Activated naive CD8-positive, alpha-beta T cell treated with anti-CD3 and anti-CD28 coated beads for 36 hours (primary cell): Measurements from ENCODE around the gene NFATC2. TPM values are rescaled to one million over a fixed set of nuclear protein-coding genes. Genes with fewer than 3 reads are reported as not detected.

Experiments
- DNase-seq: peaks from one replicate; pipeline ENCODE4 v3.0.0; 2021
- H3K27ac Mint-ChIP-seq: one replicate; pipeline ENCODE4 v1.8.0; 2022; ENCODE audit warnings: mild to moderate bottlenecking, moderate library complexity, mixed read lengths
- H3K27me3 Mint-ChIP-seq: one replicate; pipeline ENCODE4 v1.8.0; 2022; ENCODE audit warnings: mild to moderate bottlenecking, mixed read lengths
- H3K36me3 Mint-ChIP-seq: one replicate; pipeline ENCODE4 v1.8.0; 2021; ENCODE audit warnings: mild to moderate bottlenecking, mixed read lengths
- H3K4me1 Mint-ChIP-seq: one replicate; pipeline ENCODE4 v1.8.0; 2021; ENCODE audit warnings: mixed read lengths
- H3K4me3 Mint-ChIP-seq: one replicate; pipeline ENCODE4 v1.8.0; 2022; ENCODE audit warnings: mild to moderate bottlenecking, moderate library complexity, mixed read lengths
- H3K9me3 Mint-ChIP-seq: one replicate; pipeline ENCODE4 v1.8.0; 2022; ENCODE audit warnings: mixed read lengths
- total RNA-seq, 2 experiments: library from RNA; stranded (reverse); gene quantifications; one replicate each; pipeline ENCODE4 v1.2.3, GENCODE V29; 2021

NFATC2 gene
- total RNA-seq, 2 experiments from 2014 or later, result 31.0 to 31.7 TPM

DNA sequence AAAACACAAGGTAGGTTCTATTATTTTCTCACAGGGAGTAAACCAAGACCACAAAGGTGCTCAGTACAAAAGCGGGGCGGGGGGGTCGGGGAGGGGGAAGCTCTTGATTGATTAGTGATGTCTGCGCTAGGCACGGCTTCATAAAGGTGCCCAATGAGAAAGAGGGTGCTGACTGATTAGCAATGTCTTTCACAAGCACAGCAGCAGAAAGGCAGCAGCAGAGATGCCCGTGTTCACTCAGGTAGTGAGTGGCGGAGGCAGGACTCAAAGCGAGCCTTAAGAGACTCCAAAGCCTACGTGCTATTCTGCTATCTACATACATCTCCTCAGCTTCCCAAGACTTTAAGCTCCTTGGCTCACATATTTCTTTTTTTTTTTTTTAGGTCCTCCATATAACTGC is 20.3 kb downstream of the NFATC2 start:
- no peaks in the 10 kb centered on the region for H3K27me3 Mint-ChIP-seq
- peaks cover 55% of the 10 kb centered on the region for H3K4me1 Mint-ChIP-seq
- H3K27ac Mint-ChIP-seq, result no peak overlapping the region
- H3K4me3 Mint-ChIP-seq, result no peak overlapping the region
- no peaks in the 10 kb centered on the region for H3K9me3 Mint-ChIP-seq
- no peak for DNase-seq
- peaks cover 50% of the 10 kb centered on the region for H3K36me3 Mint-ChIP-seq

DNA sequence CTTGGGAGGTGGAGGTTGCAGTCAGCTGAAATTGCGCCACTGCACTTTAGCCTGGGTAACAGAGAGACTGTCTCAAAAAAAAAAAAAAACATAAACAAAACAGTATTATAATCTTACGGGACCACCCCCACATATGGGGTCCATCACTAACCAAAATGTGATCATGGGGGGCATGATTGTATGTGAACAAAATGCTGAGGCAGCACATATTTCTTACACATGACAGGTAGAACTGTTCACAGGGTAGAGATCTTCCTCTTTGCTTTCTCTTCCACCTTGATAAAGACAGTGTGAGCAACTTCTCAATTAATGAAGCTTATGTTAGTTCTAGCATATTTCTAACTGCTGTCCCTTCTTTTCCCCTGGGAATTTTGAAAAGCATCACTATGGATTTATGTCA is 24.7 kb downstream of the NFATC2 start:
- DNase-seq, result no peak
- Mint-ChIP-seq H3K27ac (no peak overlapping the region), H3K27me3 (no peaks in the 10 kb centered on the region), H3K4me3 (no peak overlapping the region), H3K36me3 (peaks cover 73% of the 10 kb centered on the region), H3K9me3 (no peaks in the 10 kb centered on the region), H3K4me1 (peaks cover 54% of the 10 kb centered on the region)

DNA sequence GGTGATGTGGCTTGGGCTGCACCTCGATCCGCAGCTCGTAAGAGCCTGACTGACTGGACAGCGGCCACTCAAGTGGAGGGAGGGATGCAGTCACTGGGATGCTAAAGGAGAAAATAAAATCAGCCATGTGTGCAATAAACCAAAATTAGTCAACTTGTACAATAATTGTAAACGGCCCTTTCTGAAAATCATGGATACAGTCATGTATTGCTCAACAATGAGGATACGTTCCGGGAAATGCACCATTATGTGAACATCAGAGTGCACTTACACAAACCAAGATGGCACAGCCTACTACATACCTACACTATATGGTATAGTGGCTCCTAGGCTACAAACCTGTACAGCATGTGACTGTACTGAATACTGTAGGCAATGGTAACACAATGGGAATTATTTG is 25.7 kb downstream of the NFATC2 start:
- Mint-ChIP-seq H3K27ac (no peak overlapping the region), H3K4me1 (peaks cover 56% of the 10 kb centered on the region), H3K36me3 (peaks cover 72% of the 10 kb centered on the region), H3K27me3 (no peaks in the 10 kb centered on the region), H3K4me3 (no peak overlapping the region), H3K9me3 (no peaks in the 10 kb centered on the region)
- no peak for DNase-seq

DNA sequence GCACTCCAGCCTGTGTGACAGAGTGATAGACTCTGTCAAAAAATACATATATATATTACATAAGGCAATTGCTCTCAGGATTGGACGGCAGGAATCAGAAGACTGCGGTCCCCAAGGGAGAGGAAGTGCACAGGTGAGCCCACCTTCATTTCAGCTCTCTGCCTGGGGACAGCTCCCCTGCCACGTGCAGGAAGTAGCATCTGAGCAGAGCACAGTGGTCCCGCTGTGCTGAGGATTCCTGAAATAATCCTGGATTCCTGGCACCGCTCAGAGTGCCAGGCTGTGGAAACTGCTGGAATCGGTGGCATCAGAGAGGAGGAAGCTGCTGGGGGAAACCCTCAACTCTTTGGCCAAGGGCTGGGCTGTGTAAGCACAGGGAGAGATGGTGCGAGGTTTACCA is 27.7 kb downstream of the NFATC2 start:
- H3K36me3 Mint-ChIP-seq, result peaks cover 74% of the 10 kb centered on the region
- H3K27me3 Mint-ChIP-seq, result no peaks in the 10 kb centered on the region
- no peaks in the 10 kb centered on the region for H3K9me3 Mint-ChIP-seq
- DNase-seq, result no peak
- H3K4me3 Mint-ChIP-seq, result no peak overlapping the region
- H3K27ac Mint-ChIP-seq, result no peak overlapping the region
- peaks cover 61% of the 10 kb centered on the region for H3K4me1 Mint-ChIP-seq

DNA sequence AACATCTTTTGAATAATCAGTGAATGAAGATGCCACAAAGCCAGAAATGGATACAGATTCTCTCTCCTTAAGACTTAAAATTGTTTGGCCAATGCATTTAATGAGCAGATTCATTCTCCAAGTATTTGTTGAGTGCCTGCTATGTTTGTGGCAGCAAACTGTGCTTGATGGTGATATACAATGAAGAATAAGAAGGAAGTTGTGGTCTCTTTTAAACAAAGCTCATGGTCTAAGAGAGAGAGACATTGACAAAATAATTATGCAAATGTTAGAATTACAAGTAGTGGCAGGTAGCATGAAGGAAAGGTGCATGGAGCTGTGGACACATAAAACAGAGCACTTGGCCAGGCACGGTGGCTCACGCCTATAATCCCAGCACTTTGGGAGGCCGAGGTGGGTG is 28.3 kb downstream of the NFATC2 start:
- H3K27me3 Mint-ChIP-seq, result no peaks in the 10 kb centered on the region

DNA sequence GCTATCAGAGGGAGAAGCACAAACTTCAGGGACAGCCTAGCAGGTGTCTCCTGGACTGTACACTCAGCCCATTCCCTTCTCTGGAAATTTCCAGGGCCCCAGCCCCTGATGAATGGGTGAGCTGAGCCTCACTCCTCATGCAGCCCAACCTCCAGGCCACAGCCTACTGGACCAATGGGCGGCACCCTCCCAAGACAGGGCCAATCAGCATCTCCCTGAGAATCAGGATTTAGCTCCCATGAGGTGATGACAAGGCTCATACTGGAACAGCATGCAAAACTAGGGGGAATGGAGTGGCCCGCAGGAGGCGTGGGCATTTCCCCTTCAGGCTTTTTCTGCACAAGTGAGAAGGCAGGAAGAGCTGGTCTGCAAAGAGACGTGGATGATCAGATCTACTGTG is 29.0 kb downstream of the NFATC2 start:
- Mint-ChIP-seq H3K4me3 (no peak overlapping the region), H3K4me1 (peaks cover 63% of the 10 kb centered on the region), H3K36me3 (peaks cover 73% of the 10 kb centered on the region), H3K27ac (peak overlapping the region; percentile 80), H3K9me3 (no peaks in the 10 kb centered on the region), H3K27me3 (no peaks in the 10 kb centered on the region)
- DNase-seq, result no peak

More for the DNA sequence above, 28.3 kb downstream of the NFATC2 start:
- DNase-seq, result no peak
- H3K4me3 Mint-ChIP-seq, result no peak overlapping the region
- H3K27ac Mint-ChIP-seq, result no peak overlapping the region
- H3K36me3 Mint-ChIP-seq, result peaks cover 74% of the 10 kb centered on the region
- peaks cover 64% of the 10 kb centered on the region for H3K4me1 Mint-ChIP-seq
- H3K9me3 Mint-ChIP-seq, result no peaks in the 10 kb centered on the region

DNA sequence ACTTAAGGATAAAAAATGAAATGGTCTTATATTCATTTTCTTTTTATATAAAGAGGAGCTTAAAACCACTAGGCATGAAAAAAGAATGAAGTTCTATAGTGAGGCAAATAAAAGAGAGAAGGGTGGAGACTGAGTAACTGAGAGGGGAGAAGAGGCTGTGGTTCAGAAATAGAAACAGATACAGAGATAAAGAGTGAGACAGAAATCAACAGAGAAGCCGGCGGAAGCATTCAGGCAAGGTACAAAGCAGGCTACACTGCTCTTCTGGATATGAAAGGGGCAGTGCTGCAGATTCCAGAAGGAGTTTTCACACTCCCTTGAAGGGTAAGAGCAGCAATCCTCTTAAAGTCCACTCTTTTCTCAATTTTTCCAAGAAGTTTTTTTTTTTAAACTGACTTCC is 29.9 kb downstream of the NFATC2 start:
- Mint-ChIP-seq H3K4me1 (peaks cover 57% of the 10 kb centered on the region), H3K4me3 (no peak overlapping the region)
- no peak for DNase-seq

DNA sequence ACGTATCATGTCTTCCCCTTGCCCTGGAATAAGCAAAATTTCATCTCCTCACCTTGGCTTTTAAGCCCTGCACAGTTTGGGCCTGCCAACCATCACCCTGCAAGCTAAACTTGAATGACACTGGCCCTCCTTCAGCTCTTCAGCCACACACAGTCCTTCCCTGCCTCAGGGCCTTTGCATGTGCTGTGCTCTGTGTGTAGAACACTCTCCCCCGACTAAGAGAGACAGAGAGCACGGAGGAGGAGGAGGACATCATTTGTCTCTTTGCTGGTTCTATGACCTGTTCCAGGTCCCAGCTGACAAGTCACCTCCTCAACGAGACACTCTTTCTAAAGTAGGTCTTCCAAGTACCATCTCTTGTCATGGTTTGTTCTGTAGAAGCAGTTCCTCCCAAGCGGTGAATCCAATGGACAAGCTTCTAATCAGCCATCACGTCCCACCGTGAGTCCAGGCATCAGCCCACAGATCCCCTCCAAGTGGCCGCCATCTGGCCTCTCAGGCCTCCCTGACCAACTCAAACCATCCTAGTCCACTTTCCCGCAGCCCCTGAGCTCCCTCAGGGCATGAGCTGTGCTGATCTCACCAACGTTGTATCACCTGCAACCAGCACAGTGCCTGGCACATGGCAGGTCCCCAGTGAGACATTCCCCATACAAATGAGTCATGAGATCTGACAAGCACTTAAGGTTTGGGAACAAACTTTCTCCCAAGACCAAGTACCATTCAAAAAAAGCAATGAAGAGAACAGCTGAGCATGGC is 30.5 kb downstream of the NFATC2 start:
- Mint-ChIP-seq H3K27ac (peak overlapping the region; percentile 67), H3K36me3 (peaks cover 60% of the 10 kb centered on the region), H3K4me1 (peaks cover 59% of the 10 kb centered on the region), H3K9me3 (no peaks in the 10 kb centered on the region), H3K27me3 (no peaks in the 10 kb centered on the region), H3K4me3 (no peak overlapping the region)
- no peak for DNase-seq

More for the DNA sequence above, 29.9 kb downstream of the NFATC2 start:
- Mint-ChIP-seq H3K9me3 (no peaks in the 10 kb centered on the region), H3K27ac (peak overlapping the region; percentile 67), H3K27me3 (no peaks in the 10 kb centered on the region), H3K36me3 (peaks cover 65% of the 10 kb centered on the region)

DNA sequence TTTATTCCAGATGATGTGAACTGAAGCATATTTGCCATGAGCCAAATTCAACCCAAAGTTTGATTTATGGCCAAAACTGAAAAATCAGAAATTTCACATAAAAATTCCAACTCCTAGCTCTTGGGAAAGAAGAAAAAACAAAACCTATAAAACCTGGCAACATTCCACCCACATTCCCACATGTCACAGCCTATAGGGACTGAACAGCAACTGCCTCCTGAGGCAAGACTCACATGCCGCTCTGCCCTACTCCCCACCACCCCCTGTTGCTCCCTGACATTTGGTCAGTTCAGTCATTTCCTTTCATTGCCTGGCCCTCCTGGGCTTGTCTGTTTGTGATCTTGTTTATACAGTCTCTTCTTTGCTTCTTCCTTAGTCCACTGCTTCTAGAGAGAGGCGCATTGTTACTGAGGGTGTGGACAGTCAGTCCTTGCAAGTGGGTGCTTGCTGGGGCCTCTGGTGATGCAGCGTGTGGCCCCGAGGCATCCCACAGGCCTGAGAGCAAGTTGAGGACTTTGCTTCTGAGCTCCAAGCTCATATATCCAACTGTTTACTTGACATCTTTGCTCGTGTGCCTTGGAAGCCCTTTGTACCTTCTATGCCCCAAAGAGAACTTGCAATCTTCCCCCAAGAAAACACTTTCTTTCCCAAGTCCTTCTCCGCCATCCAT is 31.4 kb downstream of the NFATC2 start:
- H3K36me3 Mint-ChIP-seq, result peaks cover 52% of the 10 kb centered on the region
- H3K4me3 Mint-ChIP-seq, result no peak overlapping the region
- H3K9me3 Mint-ChIP-seq, result no peaks in the 10 kb centered on the region
- no peaks in the 10 kb centered on the region for H3K27me3 Mint-ChIP-seq
- DNase-seq, result no peak
- peaks cover 53% of the 10 kb centered on the region for H3K4me1 Mint-ChIP-seq
- peak overlapping the region; percentile 2 for H3K27ac Mint-ChIP-seq

DNA sequence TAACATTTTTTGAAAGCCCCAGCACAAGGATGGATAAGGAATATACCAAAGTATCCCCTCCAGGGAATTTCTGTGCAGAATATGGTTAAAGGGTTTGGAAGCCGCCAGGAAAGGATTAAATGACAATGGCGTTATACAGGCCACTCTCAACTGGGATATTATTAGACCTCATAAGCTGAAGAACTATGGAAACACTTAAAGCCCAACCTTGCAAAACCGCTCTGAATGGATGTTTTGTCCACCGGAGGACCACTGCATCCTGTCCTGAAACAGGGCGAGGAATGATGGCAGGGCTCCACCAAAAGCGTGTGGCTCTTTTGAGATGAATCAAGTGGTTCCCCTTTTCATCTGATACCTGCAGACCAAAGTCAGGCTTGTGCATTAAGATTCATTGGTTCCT is 32.4 kb downstream of the NFATC2 start:
- H3K36me3 Mint-ChIP-seq, result peaks cover 50% of the 10 kb centered on the region
- peaks cover 53% of the 10 kb centered on the region for H3K4me1 Mint-ChIP-seq
- no peaks in the 10 kb centered on the region for H3K9me3 Mint-ChIP-seq
- no peak overlapping the region for H3K27ac Mint-ChIP-seq
- H3K4me3 Mint-ChIP-seq, result no peak overlapping the region
- DNase-seq, result no peak
- no peaks in the 10 kb centered on the region for H3K27me3 Mint-ChIP-seq

DNA sequence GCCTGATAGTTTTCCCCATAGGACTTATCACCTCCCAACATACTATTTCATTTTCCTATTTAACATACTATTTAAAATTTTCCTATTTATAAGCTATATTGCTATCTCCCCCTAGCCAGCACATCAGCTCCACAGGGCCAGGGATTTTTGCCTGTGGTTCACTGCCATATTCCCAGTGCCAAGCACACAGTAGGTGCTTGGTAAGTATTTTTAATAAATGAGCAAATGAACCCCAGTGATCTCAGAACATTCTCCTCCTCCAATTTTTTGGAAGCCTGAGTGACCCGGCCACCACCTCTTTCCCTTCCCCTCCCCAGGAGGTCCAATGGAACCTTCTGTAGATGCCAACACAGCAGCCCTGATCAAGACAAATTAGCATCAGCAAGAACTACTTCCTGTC is 33.3 kb downstream of the NFATC2 start:
- H3K9me3 Mint-ChIP-seq, result no peaks in the 10 kb centered on the region
- H3K27me3 Mint-ChIP-seq, result no peaks in the 10 kb centered on the region
- peaks cover 50% of the 10 kb centered on the region for H3K4me1 Mint-ChIP-seq
- H3K4me3 Mint-ChIP-seq, result no peak overlapping the region
- H3K36me3 Mint-ChIP-seq, result peaks cover 50% of the 10 kb centered on the region
- DNase-seq, result no peak
- peak overlapping the region; percentile 30 for H3K27ac Mint-ChIP-seq

DNA sequence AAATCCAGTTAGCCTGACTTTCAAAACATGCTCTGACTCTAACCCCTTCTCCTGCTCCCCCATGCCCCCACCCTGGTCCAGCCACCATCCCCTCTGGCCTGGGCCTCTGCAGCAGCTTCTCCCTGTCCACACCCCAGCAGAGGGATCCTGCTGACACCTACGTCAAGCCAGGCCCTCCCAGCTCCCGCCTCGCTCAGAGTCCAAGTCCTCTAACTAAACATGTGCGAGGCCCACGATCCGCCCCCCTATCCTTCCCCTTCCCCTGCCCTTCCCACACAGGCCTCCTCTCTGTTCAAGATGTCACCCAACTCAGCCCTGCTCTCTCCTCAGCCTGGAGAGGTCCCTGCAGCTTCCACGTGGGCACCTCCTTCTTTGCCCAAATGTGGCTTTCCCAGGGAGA is 33.7 kb downstream of the NFATC2 start:
- Mint-ChIP-seq H3K9me3 (no peaks in the 10 kb centered on the region), H3K27me3 (no peaks in the 10 kb centered on the region), H3K36me3 (peaks cover 48% of the 10 kb centered on the region), H3K4me3 (no peak overlapping the region), H3K4me1 (peaks cover 46% of the 10 kb centered on the region), H3K27ac (peak overlapping the region; percentile 29)
- DNase-seq, result no peak

DNA sequence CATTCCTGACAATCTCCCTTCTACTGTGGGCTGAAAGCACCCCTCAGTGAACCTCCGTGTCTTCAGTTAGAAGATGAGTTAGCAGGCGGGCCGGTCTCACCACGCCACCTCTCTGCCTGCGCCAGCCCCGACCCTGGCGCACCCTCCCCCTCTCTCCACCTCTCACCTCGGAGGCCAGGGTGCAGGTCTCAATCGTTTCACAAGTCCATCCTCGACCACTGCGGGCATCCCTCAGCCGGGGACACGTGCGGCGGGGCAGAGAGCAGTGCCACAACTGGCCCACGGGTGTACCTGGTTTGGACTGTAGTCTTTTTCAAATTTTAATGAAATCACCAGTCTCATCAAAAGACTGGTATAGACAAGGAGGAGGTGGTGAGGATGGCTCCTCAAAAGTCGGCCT is 34.4 kb downstream of the NFATC2 start:
- Mint-ChIP-seq H3K9me3 (no peaks in the 10 kb centered on the region), H3K27me3 (no peaks in the 10 kb centered on the region), H3K4me3 (no peak overlapping the region), H3K36me3 (peaks cover 44% of the 10 kb centered on the region), H3K4me1 (peaks cover 41% of the 10 kb centered on the region), H3K27ac (no peak overlapping the region)
- no peak for DNase-seq

DNA sequence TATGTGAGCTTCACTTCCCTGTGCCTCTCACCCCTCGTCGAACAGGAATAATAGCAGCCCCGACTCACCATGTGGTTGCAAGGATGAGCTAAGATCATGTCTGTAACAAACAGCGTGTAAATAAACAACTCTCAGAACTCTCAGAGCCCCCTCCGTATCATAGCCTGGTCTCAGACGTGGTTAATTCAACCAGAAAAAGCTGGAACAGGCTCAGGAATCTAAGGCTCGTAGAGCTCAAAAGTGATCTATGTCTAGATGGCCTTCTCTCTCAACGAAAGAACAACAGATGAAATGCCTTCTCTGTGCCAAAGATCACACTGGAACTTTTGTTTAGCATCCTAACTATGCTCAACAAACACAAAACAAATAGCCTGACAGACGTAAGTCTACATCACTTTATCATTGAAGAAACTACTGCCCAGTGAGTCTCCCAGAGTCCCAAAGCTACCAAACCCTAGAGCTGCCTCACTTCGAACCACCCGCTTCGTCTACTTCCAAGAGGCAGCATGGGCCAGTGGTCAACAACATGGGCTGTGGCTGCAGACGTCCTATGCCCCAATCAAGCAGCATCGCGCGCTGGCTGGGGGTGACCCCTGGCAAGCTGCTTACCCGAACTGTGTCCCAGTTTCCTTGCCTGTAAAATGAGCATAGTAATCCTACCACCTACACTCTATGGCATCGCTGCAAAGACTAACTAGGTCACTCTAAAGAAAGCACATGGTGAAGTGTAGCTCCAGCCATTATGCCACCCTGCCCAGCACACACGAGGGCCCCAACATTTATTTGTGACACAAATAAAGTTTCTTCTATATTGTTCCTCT is 35.1 kb downstream of the NFATC2 start:
- Mint-ChIP-seq H3K27me3 (no peaks in the 10 kb centered on the region), H3K27ac (no peak overlapping the region), H3K4me1 (peaks cover 40% of the 10 kb centered on the region), H3K4me3 (no peak overlapping the region), H3K9me3 (no peaks in the 10 kb centered on the region), H3K36me3 (peaks cover 40% of the 10 kb centered on the region)
- no peak for DNase-seq

DNA sequence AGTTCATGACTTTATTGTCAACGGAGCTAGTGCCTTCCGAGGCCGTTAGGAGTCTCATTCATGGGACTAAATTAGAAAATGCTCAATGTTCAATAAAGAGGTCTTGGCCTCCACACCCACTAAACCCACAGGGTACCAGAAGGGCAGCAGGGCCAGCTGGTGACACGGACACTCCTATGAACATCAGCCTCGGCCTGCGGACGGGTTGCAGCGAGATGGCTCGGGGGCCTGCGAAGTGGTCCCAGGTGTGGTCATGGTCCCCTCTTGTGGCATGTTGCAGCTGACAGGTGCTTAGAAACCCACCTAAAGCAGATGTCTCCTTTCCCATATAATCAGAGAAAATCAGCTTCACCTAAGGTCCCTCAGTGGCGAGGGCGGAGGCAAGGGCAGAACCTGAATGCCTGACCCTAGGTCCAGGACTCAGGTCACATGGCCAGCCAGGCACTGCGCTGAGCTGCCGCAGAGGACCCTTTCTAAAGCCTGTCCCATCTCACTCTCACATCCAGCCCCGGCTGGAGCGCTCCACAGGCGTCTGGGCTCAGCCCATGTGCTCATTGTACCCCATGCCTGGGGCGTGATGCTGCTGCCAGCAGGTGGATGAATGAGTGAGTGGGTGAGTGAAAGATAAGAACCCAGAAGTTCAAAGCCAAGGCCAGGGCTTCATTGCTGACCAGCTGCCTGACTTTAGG is 35.8 kb downstream of the NFATC2 start:
- DNase-seq, result no peak
- Mint-ChIP-seq H3K4me3 (no peak overlapping the region), H3K27me3 (no peaks in the 10 kb centered on the region), H3K4me1 (peaks cover 35% of the 10 kb centered on the region), H3K36me3 (peaks cover 37% of the 10 kb centered on the region), H3K27ac (no peak overlapping the region), H3K9me3 (no peaks in the 10 kb centered on the region)
